Measurements from ENCODE around the gene DNAAF8.

DNAAF8 gene

GRCh38 chr16:4785758-4786433 lies 51.6 kb downstream of the DNAAF8 start:
- no peak for DNase-seq

- DNase-seq = no peak
Measured at GRCh38 chr16:4787068-4787467, 52.7 kb downstream of the DNAAF8 start.

GRCh38 chr16:4787627-4788482 lies 53.5 kb downstream of the DNAAF8 start, which contains the start of gene SEPTIN12:
Gene SEPTIN12, minus strand, starts transcription at chr16:4788345. Its CDS starts 700 bp downstream, at chr16:4787645.
- no peak for DNase-seq

DNA sequence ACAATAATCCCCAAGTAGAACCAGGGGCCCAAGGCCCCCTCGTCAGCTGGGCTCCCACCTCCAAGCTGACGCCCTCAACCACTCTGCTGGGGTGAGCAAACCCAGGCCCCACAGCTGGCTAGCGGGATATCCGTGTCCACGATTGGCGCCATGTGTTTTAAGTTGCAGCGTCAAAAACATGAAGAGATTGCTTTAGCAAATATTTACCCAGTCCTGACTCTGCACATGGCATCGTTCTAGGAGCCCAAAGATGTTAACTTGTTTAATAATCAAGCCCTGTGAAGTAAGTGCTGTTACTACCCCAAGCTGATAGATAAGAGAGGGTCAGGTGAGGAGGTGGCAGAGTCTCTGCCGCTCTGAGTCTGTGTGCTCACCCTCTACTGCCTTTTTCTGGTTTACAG lies 54.2 kb downstream of the DNAAF8 start:
- DNase-seq = no peak

GRCh38 chr16:4788910-4789309 lies 54.6 kb downstream of the DNAAF8 start:
- no peak for DNase-seq

DNA sequence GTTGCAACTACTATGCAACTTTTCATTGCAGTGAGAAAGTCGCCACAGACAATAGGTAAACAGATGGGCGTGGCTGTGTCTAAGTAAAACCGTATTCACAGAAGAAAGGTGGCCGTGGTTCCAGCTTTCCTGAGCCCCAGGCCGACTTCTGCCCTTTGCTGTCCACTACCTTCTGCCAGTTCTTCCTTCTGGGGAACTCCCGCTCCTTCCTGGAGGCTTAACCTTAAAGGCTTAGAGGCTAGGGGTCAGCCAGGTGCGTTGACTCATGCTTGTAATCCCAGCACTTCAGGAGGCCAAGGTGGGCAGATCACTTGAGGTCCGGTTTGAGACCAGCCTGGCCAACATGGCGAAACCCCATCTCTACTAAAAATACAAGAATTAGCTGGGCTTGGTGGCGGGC lies 55.9 kb downstream of the DNAAF8 start:
- no peak for DNase-seq

DNA sequence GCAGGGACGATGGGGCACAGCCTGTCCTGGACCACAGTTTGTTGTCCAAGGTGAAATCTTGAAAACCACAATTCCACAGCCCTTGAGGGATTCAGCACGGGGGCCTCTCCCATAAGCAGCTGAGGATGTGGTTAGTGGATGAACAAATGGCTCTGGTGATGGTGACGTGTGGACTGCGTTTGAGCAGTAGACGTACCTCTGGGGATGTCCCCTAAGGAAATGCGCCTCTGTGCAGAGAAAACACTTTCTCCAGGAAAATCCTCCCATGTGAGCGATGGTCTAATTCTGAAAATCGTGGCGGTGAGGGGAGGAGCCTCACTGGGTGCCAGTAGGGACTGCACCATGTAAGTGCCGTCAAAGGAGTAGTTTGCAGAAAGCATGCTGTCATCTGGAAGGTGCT lies 56.5 kb downstream of the DNAAF8 start:
- peak; percentile 10 for DNase-seq

DNA sequence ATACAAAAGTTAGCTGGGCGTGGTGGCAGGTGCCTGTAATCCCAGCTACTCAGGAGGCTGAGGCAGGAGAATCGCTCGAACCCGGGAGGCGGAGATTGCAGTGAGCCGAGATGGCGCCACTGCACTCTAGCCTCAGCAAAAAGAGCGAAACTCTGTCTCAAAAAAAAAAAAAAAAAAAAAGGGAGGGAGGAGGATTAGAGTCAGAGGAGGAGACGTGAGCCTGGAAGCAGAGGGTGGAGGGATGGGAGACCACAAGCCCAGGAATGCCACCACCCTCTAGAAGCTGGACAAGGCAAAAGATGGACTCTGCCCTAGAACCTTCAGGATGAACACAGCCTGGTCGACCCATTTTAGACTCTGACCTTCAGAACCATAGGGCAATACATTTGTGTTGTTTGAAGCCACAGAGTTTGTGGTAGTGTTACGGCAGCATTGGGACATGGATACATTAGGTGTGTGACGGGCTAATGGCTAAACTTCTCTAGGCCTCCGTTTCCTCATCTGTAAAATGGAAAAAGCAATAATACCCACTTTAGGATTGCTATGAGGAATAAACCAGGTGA lies 58.7 kb downstream of the DNAAF8 start:
- DNase-seq = no peak

DNA sequence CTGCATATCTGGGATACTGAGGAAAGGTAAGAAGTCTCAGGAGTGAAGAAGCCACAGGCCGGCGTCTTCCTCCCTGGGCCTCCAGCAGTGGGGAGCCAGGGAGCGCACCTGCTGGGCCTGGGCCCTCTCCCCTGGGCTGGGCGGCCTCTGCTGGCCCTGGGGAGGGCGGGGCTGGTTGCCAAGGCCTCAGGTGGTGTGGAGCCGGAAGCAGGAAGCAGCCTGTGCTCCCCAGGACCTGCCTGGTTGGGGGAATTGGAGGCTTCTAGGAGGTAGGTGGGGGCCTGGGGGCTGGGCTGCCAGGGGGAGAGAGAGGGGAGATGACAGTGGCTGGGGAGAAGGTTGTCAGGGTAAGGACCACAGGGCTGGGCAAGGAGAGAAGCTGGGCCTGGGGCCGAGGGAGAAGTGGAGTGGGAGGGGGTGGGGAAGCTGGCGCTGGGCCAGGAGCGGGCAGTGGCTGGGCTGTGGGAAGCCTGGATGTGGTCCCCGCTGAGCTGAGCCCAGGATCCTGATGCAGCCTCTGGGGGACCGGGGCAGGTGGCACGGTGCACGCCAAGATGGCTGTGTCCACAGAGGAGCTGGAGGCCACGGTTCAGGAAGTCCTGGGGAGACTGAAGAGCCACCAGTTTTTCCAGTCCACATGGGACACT lies 61.0 kb downstream of the DNAAF8 start, which contains the start of gene SMIM22:
TSS of gene SMIM22 (plus strand) at position 189 of the 647 bp plus-strand sequence. CDS start at position 555, 366 bp downstream.
- DNase-seq = no peak

GRCh38 chr16:4795828-4796572 lies 61.7 kb downstream of the DNAAF8 start:
- no peak for DNase-seq

GRCh38 chr16:4796982-4797804 lies 62.9 kb downstream of the DNAAF8 start:
- no peak for DNase-seq

- DNase-seq = no peak
Measured at GRCh38 chr16:4797805-4798252, 63.5 kb downstream of the DNAAF8 start.

DNA sequence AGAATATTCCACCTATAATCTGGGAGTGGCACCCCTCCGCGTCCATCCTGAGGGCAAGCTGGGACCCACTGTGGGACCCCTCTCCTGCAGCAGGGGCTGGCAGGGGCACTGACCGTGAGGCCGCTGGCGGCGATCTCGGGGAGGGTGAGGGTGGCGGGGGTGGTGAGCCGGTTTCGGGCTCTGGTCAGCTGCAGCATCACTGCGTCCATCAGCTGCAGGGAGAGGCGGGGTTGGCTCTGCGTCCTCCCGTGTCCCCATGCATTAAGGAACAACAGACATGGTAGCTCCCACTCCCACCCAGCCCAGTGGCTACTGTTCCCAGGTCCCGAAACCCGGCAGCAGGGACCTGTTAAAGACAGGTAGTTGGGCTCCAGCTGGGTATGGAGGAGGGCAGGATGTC lies 64.1 kb downstream of the DNAAF8 start:
- no peak for DNase-seq

Measured in activated CD4-positive, alpha-beta T cell treated with anti-CD3 and anti-CD28 coated beads, Interleukin-2, amount 50 U/mL, for 16 hours (primary cell).